K562 (cell line): ENCODE results near the gene EXOC7. TPM values are rescaled to one million over a fixed set of nuclear protein-coding genes. Genes with fewer than 3 reads are reported as not detected.

ENCODE experiments used
- BMI1 ChIP-seq: fragments of 150-350 bp; IDR thresholded peaks from 2 replicates; pipeline ENCODE4 v1.6.1; 2014; ENCODE audit warnings: low read length
- EZH2 ChIP-seq: IDR thresholded peaks from 2 replicates; pipeline ENCODE4 v1.6.1; 2012; ENCODE audit warnings: low read depth, mild to moderate bottlenecking, inconsistent platforms, low read length, borderline replicate concordance
- MLLT1 ChIP-seq, 2 experiments: fragments of 450-650 bp; IDR thresholded peaks; 2 replicates each; pipeline ENCODE4 v1.6.1; 2016
- RBM14 ChIP-seq: fragments of 200-400 bp; formaldehyde crosslinking; IDR thresholded peaks from 2 replicates; pipeline ENCODE4 v1.6.1; 2018; ENCODE audit warnings: low read depth, mild to moderate bottlenecking, low read length, moderate library complexity, borderline replicate concordance; ENCODE audit not compliant: insufficient read depth
- TAF7 ChIP-seq: fragments of 450-650 bp; IDR thresholded peaks from 2 replicates; pipeline ENCODE4 v1.6.1; 2016; ENCODE audit warnings: missing genetic modification characterization, missing compliant biosample characterization
- ZBTB49 ChIP-seq: sonication (generic); formaldehyde crosslinking; IDR thresholded peaks from 2 replicates; pipeline ENCODE4 v1.8.0; 2022; ENCODE audit warnings: missing genetic modification reagents, mild to moderate bottlenecking, borderline replicate concordance
- polyA plus RNA-seq, 8 experiments: library from polyadenylated mRNA; depleted of rRNA in 4 of 8; stranded (reverse) in 5 of 8; unstranded in 3 of 8; fragments of >200 nt; fragmentation: Nextera tagmentation in 2 of 8; fragmentation: Illumina TruSeq in 1 of 8; extraction: Ambion mirVana in 2 of 8; extraction: Trizol in 1 of 8; gene quantifications; 2 replicates each; pipeline versions ENCODE4 v1.2.1 to v1.2.3, GENCODE V29; 2011 to 2014; ENCODE audit warnings: inconsistent platforms in 1 of 8, missing spikeins in 1 of 8
- total RNA-seq, 7 experiments: library from RNA; depleted of rRNA in 6 of 7; stranded (reverse); fragments of >200 nt in 6 of 7; fragmentation: Illumina TruSeq in 2 of 7; extraction: Trizol in 2 of 7; gene quantifications; 2 replicates each; pipeline versions ENCODE4 v1.2.1 to v1.2.3, GENCODE V29; 2011 to 2021; ENCODE audit warnings: low replicate concordance in 1 of 7

The EXOC7 gene
- total and polyA plus RNA-seq, 9 of the 15 experiments (the other 6 are each of a cell fraction or from before 2014, with no cell fraction given): 18.6 to 57.0 (median 35.0) TPM

- TF ChIP-seq MLLT1 (IDR thresholded peaks at IDR 0.05): no peak
- no peak for TF ChIP-seq BMI1
- no peak for TF ChIP-seq TAF7 (tag)
- TF ChIP-seq ZBTB49 (CRISPR knock-in tag): no peak
- TF ChIP-seq RBM14: no peak
- TF ChIP-seq EZH2: no peak
Measured at GRCh38 chr17:76038050-76038449, 65.5 kb downstream of the EXOC7 start (continued).
